HG03045 (cell line): ENCODE measurements around the gene DHH.
A peak's percentile ranks its signal among the peaks of the same experiment; 100 is the strongest.

Experiments
- ATAC-seq: cut with Tn5 transposase; IDR thresholded peaks from one replicate; pipeline ENCODE4 v1.9.1; 2021; ENCODE audit warnings: mild to moderate bottlenecking, moderate library complexity; ENCODE audit not compliant: unreplicated experiment

DHH gene

GRCh38 chr12:49109641-49110463, 15.3 kb upstream of the DHH start:
- ATAC-seq, result no peak

DNA sequence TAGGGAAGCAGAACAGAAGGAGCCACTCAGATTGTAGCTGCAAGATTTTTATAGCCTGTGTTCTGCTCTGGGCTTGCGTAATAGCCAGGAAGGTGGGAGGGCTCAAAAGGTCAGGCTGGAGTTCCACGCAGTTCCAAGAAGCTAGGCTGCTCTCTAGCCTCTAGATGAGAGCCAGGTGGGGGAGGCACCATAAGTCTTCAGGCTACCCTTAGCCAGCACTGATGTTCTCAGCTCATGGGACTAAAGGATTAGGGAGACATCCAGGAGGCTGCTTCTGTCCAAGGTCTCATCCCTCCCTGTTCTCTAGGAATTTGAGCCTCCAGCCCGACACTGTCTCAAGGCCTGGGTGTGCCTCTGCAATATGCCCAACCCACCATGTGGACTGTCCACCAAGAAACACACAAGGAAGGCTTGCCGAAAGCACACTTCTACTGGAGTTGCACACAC, 14.4 kb upstream of the DHH start:
- ATAC-seq, result no peak

DNA sequence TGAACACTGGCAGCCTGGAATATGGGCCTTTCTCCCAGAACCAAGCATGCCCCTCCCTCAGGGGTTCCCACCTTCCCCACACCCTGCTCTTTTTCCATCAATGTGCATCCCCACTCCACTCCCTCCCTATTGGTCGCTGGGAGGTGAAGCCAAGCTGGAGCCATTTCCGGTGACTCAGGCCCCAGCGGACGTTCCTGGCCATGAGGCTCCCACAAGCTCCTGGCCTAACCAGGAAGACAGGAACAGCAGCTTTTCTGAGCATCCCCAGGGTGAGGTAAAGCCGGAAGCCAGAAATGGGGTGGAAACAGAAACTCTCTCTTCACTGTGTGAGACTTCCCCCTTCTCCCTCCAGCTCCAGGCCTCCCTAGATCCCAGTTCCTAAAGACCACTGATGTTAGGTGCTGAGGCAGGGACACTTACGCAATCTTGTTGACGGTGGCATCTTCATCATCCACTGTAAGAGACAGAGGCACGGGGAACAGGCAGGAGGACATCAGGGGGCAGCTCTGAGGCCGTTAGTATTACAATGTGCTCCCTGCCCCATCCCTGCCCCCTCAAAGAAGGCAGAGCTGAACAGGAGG, 11.0 kb upstream of the DHH start:
- ATAC-seq, result no peak

DNA sequence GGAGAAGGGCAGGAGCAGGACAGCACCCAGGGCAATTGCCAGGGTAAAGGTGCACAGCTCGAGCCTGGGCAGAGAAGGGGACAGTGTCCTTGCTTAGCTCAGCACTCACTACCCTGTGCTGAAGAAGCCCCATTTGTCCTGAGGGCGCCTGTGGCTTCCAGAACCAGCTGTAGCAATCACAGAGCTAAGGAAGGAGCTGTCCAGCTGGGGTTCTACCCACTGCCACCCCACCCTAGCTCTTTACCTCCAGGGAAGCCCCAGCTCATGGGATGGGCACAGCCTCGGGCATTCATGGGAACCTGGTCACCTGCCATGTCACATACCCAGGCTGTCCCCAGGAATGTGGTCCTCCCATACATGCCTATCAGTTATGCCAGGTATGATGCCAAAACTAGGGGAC, 10.2 kb upstream of the DHH start:
- no peak for ATAC-seq

- no peak for ATAC-seq
Measured at GRCh38 chr12:49100380-49100779, 5.8 kb upstream of the DHH start.

GRCh38 chr12:49098703-49099102, 4.1 kb upstream of the DHH start:
- no peak for ATAC-seq

GRCh38 chr12:49098035-49098451, 3.4 kb upstream of the DHH start:
- no peak for ATAC-seq

DNA sequence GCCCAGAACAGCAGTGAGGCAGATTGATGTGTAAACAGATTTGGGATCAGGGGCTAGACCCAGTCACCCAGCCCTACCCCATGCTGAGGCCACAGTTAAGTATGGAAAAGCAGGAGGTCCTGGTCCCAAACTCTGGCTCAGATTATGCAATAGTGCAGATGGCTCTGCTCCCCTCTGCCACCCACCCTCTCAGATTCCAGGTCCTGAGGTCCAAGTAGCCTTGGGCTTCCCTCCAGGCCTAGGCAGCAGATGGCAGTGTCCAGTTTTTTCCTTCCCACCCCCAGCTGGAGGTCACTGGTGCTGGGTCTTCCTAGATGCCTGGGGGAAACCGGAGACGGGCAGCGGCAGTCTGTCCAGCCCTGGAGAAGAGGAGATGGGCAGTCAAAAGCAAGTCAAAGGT, 2.8 kb upstream of the DHH start:
- no peak for ATAC-seq

DNA sequence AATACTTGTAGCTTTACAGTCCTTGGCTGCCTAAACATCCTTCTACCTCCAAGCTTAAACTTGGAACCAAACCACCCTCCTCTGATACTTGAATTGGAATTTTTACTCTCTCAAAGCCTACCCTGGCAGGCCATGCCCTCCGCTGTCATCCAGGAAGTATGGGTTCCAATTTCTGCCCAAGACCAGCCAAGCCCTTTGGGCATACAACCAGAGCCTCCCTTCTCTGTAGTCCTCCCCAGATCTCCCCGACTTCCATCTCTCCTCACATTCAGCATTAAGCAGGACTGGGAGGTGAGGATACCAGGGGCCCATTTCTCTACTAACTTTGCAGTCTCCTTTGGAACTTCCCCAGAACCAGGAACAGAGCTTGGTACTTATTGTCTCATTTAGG, 369 bp upstream of the DHH start:
- ATAC-seq, result no peak

DNA sequence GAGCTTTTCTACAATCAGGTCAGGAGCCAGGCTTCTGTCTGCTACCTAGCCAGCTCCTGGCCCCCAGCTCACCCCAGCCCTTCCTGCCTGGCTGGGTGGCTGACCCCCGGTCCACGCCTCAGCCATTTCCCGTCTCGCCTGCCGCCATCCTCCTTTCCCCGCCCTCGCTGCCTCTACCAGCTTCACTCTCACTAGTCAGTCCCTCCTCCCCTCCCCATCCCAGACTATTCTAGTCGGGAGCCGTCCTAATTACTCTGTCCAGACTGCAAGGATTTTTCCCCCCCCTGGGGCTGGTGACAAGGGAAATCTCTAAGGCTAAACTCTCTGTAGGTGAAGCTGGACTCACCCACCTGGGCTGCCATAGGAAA, 825 bp downstream of the DHH start:
- no peak for ATAC-seq

DNA sequence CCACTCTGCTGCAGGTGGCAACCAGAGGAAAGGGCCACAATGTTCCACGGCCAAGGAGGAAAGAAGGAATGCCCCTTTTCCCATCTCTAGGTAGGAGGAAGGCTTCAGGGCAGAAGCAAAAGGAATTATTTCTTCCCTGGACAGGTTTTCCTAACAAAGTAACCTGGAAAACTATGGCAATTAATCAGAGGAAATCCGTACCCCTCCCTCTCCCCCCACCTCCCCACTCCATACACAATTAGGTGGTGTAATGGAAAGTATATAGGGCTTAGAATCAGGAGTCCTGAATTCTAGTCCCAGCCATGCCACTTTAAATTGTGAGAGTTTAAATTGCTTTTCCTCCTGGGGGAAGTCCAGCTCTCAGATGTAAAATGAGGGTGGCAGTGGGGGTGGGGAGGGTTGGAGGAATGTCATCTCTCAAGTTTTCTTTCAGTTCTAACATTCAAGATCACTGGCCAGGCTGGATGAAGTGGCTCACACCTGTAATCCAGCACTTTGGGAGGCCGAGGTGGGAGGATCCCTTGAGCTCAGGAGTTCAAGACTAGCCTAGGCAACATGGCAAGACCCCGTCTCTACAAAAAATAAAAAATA, 1.7 kb downstream of the DHH start:
- ATAC-seq, result no peak

GRCh38 chr12:49092086-49092815, 2.4 kb downstream of the DHH start:
- ATAC-seq, result no peak

- ATAC-seq, result no peak
Measured at GRCh38 chr12:49091836-49092085, 2.8 kb downstream of the DHH start.

DNA sequence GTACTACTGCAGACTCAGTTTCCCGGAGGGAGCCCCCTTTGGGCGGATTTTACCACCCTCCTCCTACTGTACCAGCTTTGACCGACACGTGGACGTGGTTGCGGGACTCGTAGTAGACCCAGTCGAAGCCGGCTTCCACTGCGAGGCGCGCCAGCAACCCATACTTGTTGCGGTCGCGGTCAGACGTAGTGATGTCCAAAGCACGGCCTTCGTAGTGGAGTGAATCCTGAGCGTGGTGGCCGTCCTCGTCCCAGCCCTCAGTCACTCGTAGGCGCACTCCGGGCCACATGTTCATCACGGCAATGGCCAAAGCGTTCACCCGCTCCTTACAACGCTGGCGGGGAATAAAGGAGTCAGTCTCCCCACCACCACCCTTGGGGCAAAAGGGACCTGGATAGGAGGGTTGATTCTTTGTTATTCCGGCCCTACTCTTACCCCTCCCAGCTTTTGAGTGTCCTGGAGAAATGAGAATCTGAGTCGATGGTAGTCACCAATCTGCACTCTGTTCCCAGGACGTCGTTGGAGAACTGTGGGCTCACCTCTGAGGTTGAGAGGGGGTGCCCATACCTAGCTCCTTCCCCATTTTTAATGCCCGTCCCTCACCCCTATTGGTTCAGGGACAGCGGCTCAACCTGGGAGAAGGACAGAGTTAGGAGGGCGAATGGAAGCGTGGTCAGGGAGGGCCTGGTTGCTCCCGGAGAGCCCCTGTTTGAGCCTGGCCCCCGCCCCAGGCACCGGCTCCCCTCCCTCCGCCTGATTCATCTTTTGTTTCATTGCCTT, 3.4 kb downstream of the DHH start:
- ATAC-seq, result no peak

GRCh38 chr12:49089821-49090773, 4.5 kb downstream of the DHH start:
- ATAC-seq, result no peak

GRCh38 chr12:49088932-49089330, 5.7 kb downstream of the DHH start:
- no peak for ATAC-seq

DNA sequence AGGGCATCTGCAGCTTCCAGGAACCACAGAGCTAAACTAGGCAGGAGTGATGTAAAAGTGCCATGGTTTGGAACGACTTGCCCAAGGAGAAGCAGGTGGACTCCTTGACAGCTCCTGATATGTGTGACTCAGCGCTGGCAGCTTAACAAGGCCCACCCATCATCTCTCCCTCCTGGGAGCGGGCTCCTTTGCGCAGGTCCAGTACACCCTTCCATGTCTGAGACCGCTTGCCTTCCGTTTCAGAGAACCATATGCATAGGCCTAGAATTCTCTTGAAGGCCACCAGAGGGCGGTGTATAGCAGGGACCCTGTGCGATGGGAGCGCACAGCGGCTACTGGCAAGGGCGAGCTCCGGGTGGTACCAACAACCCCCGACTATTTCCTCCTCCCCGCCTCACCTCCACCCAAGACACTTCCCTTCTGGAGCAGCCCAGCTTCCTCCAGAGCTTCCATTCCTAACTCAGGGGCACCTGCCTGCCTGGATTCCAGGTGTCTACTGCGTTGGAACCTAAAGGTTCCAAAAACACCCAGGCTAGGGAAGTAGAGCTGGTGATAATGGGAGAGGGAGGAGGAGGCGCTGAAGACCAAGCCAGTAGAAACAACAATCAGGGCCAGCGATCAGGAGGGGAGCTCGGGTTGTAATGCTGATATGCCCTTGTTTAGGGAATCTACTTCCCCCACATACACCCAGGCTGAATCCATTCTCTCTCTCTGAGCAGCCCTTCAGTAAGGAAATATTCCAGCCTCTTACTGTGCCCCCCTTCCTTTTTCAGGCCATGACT, 6.3 kb downstream of the DHH start:
- peak; percentile 87 for ATAC-seq

- ATAC-seq, result no peak
Measured at GRCh38 chr12:49086116-49086515, 8.5 kb downstream of the DHH start.

DNA sequence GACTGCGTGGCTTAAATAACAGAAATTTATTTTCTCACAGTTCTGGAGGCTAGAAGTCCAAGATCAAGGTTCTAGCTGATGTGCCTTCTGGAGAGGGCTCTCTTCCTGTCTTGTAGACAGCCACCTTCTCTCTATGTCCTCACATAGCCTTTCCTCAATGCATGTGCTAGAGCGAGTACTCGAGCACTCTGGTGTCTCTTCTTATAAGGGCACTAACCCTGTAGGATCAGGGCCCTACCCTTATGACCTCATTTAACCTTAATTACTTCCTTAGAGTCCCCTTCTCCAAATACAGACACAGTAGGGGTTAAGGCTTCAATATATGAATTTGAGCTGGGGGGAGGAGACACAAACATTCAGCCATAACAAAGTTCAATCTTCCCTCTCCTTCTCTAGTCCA, 10.2 kb downstream of the DHH start:
- no peak for ATAC-seq
